DND-41 (cell line): ENCODE data around the gene FAM107B.

Source experiments
- EZH2 ChIP-seq: IDR thresholded peaks from 3 replicates; pipeline ENCODE4 v1.6.1; 2012; ENCODE audit warnings: borderline replicate concordance, low read depth, mild to moderate bottlenecking, moderate library complexity, low read length, inconsistent platforms; ENCODE audit not compliant: severe bottlenecking
- TF ChIP-seq, protein P1 (sequence below): IDR thresholded peaks from 2 replicates; pipeline ENCODE4 v1.5.1; 2012; ENCODE audit warnings: borderline replicate concordance, low read length, moderate library complexity, mild to moderate bottlenecking; ENCODE audit not compliant: poor library complexity, severe bottlenecking; ENCODE audit errors: extremely low read depth

DNA sequence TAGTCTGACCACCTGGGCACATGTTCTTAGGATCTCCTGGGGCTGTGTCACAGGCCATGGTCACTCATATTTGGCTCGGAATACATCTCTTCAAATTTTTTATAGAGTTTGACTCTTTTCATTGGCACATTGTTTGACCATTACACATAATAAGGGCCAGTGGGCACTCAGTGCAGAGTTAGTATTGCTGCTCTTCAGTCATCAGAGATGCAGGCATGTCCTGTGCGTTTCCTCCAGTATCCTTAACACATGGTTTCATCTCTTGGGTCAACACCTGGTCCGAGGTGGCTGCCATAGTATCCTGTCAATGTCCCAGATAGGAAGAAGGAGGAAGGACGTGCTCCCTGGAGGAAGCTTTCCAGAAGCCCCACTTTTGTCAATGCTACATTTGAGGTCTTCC is 125.0 kb downstream of the FAM107B start:
- TF ChIP-seq, protein P1, sequence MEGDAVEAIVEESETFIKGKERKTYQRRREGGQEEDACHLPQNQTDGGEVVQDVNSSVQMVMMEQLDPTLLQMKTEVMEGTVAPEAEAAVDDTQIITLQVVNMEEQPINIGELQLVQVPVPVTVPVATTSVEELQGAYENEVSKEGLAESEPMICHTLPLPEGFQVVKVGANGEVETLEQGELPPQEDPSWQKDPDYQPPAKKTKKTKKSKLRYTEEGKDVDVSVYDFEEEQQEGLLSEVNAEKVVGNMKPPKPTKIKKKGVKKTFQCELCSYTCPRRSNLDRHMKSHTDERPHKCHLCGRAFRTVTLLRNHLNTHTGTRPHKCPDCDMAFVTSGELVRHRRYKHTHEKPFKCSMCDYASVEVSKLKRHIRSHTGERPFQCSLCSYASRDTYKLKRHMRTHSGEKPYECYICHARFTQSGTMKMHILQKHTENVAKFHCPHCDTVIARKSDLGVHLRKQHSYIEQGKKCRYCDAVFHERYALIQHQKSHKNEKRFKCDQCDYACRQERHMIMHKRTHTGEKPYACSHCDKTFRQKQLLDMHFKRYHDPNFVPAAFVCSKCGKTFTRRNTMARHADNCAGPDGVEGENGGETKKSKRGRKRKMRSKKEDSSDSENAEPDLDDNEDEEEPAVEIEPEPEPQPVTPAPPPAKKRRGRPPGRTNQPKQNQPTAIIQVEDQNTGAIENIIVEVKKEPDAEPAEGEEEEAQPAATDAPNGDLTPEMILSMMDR, result no peak
- no peak for TF ChIP-seq EZH2
